ENCODE data around the gene COX4I1. TPM values are rescaled to one million over a fixed set of nuclear protein-coding genes. Genes with fewer than 3 reads are reported as not detected.

The COX4I1 gene
- total and polyA plus RNA-seq, 10 of the 15 experiments (the other 5 are each of a cell fraction or from before 2014, with no cell fraction given): 480 to 1,889 (median 872) TPM

DNA sequence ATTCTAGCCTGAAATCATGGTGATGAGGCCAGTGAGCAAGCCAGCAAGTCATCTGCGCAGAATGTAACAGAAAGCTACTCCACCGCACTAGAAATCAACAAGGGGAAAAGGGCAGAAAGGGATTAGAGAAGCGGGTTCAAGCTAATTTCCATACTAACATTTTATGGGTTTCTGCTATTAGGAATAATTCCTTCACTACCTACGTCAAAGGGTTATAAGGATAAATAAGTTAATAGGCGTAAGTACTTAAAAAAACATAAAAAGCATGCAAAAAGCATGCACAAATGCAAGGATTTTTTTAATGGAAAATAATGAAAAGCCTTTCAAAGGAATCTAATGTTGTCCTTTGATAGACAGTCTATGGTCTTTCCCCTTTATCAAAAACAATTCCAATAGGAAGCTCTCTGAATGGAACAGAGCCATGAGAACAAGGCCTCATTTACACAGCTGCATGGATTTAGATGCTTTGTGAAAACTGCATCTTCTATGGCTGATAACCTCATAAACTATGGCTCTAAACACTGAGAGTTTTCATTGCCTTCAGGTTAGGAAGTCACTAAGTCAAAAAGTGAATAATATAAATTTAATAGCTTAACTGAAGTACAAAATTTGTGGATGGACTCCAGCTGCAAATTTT is 5.7 kb upstream of the COX4I1 start:
- ChIA-PET POLR2A (interaction anchor here (0.6 kb wide), 1 partner anchor 1121 kb away, joined by 3 read pairs; no protein-coding TSS in a partner anchor), SMC1A (ENCODE audit: uncharacterized antibody, unreplicated experiment) (interaction anchor here (0.9 to 1.6 kb wide), 2 partner anchors 8 to 66 kb away, joined by 3 read pairs; no protein-coding TSS in a partner anchor), CTCF (no interaction called here), RAD21 (ENCODE audit: unreplicated experiment) (no interaction called here)
- Histone ChIP-seq H2AFZ (ENCODE audit: control insufficient read depth, low read depth, low read length) (no peak overlapping the region), H3K4me1 (ENCODE audit: control insufficient read depth, insufficient read depth, low read length) (no peaks in the 10 kb centered on the region; the same call in 1 of the 2 replicates), H3K79me2 (ENCODE audit: control insufficient read depth, insufficient read depth, low read length) (peaks cover 31% of the 10 kb centered on the region), H3K27ac (ENCODE audit: control insufficient read depth, insufficient read depth) (no peak overlapping the region), H3K9me3 (replicated peaks; ENCODE audit: control insufficient read depth, insufficient read depth, low read length) (no peaks in the 10 kb centered on the region), H3K4me2 (ENCODE audit: control insufficient read depth, insufficient read depth) (no peak overlapping the region), H3K27me3 (replicated peaks in 1 of 2; ENCODE audit: control insufficient read depth in 2 of 2, insufficient read depth in 2 of 2, low read length in 1 of 2) (no peaks in the 10 kb centered on the region), H4K20me1 (ENCODE audit: control insufficient read depth, insufficient read depth) (no peaks in the 10 kb centered on the region), H3K36me3 (ENCODE audit: control insufficient read depth in 2 of 2, insufficient read depth in 2 of 2, low read length in 1 of 2) (peaks cover 8 to 10% of the 10 kb centered on the region in 2 experiments; a peak in 3 of 4 replicates), H3K9ac (ENCODE audit: control insufficient read depth, insufficient read depth, low read length) (no peak overlapping the region), H3K4me3 (no peak overlapping the region)
- in situ Hi-C loops (cut with MboI) (no loop called here), intact Hi-C loops (cut with micrococcal nuclease; ENCODE audit: unreplicated experiment) (no loop called here)
- BruUV-seq (replicated peaks): no TSS peak
- no peak for ATAC-seq
- TF ChIP-seq, protein P1, sequence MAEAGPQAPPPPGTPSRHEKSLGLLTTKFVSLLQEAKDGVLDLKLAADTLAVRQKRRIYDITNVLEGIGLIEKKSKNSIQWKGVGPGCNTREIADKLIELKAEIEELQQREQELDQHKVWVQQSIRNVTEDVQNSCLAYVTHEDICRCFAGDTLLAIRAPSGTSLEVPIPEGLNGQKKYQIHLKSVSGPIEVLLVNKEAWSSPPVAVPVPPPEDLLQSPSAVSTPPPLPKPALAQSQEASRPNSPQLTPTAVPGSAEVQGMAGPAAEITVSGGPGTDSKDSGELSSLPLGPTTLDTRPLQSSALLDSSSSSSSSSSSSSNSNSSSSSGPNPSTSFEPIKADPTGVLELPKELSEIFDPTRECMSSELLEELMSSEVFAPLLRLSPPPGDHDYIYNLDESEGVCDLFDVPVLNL (IDR thresholded peaks at IDR 0.05; ENCODE audit: low read depth, low read length): no peak
- TF ChIP-seq, protein P2, sequence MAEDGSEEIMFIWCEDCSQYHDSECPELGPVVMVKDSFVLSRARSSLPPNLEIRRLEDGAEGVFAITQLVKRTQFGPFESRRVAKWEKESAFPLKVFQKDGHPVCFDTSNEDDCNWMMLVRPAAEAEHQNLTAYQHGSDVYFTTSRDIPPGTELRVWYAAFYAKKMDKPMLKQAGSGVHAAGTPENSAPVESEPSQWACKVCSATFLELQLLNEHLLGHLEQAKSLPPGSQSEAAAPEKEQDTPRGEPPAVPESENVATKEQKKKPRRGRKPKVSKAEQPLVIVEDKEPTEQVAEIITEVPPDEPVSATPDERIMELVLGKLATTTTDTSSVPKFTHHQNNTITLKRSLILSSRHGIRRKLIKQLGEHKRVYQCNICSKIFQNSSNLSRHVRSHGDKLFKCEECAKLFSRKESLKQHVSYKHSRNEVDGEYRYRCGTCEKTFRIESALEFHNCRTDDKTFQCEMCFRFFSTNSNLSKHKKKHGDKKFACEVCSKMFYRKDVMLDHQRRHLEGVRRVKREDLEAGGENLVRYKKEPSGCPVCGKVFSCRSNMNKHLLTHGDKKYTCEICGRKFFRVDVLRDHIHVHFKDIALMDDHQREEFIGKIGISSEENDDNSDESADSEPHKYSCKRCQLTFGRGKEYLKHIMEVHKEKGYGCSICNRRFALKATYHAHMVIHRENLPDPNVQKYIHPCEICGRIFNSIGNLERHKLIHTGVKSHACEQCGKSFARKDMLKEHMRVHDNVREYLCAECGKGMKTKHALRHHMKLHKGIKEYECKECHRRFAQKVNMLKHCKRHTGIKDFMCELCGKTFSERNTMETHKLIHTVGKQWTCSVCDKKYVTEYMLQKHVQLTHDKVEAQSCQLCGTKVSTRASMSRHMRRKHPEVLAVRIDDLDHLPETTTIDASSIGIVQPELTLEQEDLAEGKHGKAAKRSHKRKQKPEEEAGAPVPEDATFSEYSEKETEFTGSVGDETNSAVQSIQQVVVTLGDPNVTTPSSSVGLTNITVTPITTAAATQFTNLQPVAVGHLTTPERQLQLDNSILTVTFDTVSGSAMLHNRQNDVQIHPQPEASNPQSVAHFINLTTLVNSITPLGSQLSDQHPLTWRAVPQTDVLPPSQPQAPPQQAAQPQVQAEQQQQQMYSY (CRISPR knock-in tag; IDR thresholded peaks at IDR 0.05): no peak
- no peak for TF ChIP-seq TCF12 (IDR thresholded peaks at IDR 0.05; ENCODE audit: low read depth, low read length)
- no peak for TF ChIP-seq STAT1 (conservative IDR thresholded peaks at IDR 0.05)
- TF ChIP-seq CHD1 (IDR thresholded peaks at IDR 0.05; ENCODE audit: low read depth, low read length): no peak
- TF ChIP-seq, protein P3, sequence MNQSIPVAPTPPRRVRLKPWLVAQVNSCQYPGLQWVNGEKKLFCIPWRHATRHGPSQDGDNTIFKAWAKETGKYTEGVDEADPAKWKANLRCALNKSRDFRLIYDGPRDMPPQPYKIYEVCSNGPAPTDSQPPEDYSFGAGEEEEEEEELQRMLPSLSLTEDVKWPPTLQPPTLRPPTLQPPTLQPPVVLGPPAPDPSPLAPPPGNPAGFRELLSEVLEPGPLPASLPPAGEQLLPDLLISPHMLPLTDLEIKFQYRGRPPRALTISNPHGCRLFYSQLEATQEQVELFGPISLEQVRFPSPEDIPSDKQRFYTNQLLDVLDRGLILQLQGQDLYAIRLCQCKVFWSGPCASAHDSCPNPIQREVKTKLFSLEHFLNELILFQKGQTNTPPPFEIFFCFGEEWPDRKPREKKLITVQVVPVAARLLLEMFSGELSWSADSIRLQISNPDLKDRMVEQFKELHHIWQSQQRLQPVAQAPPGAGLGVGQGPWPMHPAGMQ (IDR thresholded peaks at IDR 0.05; ENCODE audit: borderline replicate concordance): no peak
- TF ChIP-seq WRNIP1 (IDR thresholded peaks at IDR 0.05; ENCODE audit: borderline replicate concordance, low read depth, low read length): no peak
- no peak for TF ChIP-seq NRF1 (conservative IDR thresholded peaks at IDR 0.05; ENCODE audit: low read depth, low read length)
- no peak for TF ChIP-seq PAX8 (IDR thresholded peaks at IDR 0.05)
- 98% methylated on average over 5 of the region's 5 CpGs for WGBS (ENCODE audit: insufficient coverage, insufficient replicate concordance, low lambda C conversion rate, missing lambda C conversion rate)
- no peak for FAIRE-seq
- no peak for DNase-seq (ENCODE audit: low read depth, low spot score)

Measured in GM12878 (cell line).